Central memory CD8-positive, alpha-beta T cell (primary cell): ENCODE measurements around the gene JAK2.
"Not testable (repeated sequence)": the region's sequence is repeated elsewhere in the genome, so short reads cannot be mapped to it uniquely, and the experiment has no call there.

Experiments
- ATAC-seq: fragments of 150-1000 bp; cut with Tn5 transposase; replicated peaks from 2 replicates; pipeline ENCODE4 v1.10.0; 2022; ENCODE audit warnings: mild to moderate bottlenecking, moderate FRiP score, moderate number of reproducible peaks; ENCODE audit not compliant: poor library complexity, severe bottlenecking; ENCODE audit errors: extremely low read depth
- DNase-seq, 2 donors: peaks; one replicate each; pipeline ENCODE4 v3.0.0; 2021; ENCODE audit warnings: low spot score in 2 of 2
- H3K27ac Mint-ChIP-seq: one replicate; pipeline ENCODE4 v1.8.0; 2022; ENCODE audit warnings: low read depth, mild to moderate bottlenecking, moderate library complexity, mixed read lengths
- H3K27me3 Mint-ChIP-seq: one replicate; pipeline ENCODE4 v1.8.0; 2022; ENCODE audit warnings: mixed read lengths
- H3K36me3 Mint-ChIP-seq: one replicate; pipeline ENCODE4 v1.8.0; 2022; ENCODE audit warnings: mild to moderate bottlenecking, moderate library complexity, mixed read lengths; ENCODE audit not compliant: insufficient read depth
- H3K4me1 Mint-ChIP-seq: one replicate; pipeline ENCODE4 v1.8.0; 2022; ENCODE audit warnings: mixed read lengths
- H3K4me3 Mint-ChIP-seq: one replicate; pipeline ENCODE4 v1.8.0; 2022; ENCODE audit warnings: mild to moderate bottlenecking, moderate library complexity, mixed read lengths
- H3K9me3 Mint-ChIP-seq: one replicate; pipeline ENCODE4 v1.8.0; 2022; ENCODE audit warnings: mixed read lengths

Gene JAK2

GRCh38 chr9:5015934-5016333, 30.9 kb downstream of the JAK2 start:
- no peak overlapping the region for H3K27ac Mint-ChIP-seq
- H3K27me3 Mint-ChIP-seq, result no peaks in the 10 kb centered on the region
- no peak overlapping the region for H3K4me3 Mint-ChIP-seq
- H3K9me3 Mint-ChIP-seq, result peaks cover 11% of the 10 kb centered on the region
- H3K36me3 Mint-ChIP-seq, result peaks cover 3% of the 10 kb centered on the region
- peaks cover 38% of the 10 kb centered on the region for H3K4me1 Mint-ChIP-seq
- ATAC-seq (no peak), DNase-seq (no peak)

DNA sequence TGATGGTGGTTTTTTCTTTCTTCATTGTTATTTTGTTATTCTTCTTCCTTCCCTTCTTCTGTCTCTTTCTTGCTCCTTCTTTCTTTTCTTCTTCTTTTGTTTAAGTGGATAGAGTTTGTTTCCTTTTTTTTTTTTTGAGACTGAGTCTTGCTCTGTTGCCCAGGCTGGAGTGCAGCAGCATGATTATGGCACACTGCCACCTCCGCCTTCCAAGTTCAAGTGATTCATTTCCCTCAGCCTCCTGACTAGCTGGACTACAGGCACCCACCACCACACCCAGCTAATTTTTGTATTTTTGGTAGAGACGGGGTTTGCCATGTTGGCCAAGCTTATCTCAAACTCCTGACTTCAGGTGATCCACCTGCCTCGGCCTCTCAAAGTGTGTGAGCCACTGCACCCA, 40.3 kb downstream of the JAK2 start:
- DNase-seq (no peak), ATAC-seq (no peak)
- no peak overlapping the region for H3K27ac Mint-ChIP-seq
- no peaks in the 10 kb centered on the region for H3K9me3 Mint-ChIP-seq
- H3K27me3 Mint-ChIP-seq, result no peaks in the 10 kb centered on the region
- H3K4me3 Mint-ChIP-seq, result no peak overlapping the region
- peaks cover 25% of the 10 kb centered on the region for H3K36me3 Mint-ChIP-seq
- H3K4me1 Mint-ChIP-seq, result peaks cover 17% of the 10 kb centered on the region

GRCh38 chr9:5031941-5032340, 46.9 kb downstream of the JAK2 start:
- H3K4me3 Mint-ChIP-seq, H3K4me1 Mint-ChIP-seq, H3K9me3 Mint-ChIP-seq, H3K27me3 Mint-ChIP-seq, ATAC-seq, DNase-seq, H3K27ac Mint-ChIP-seq: not testable (repeated sequence)
- peaks cover 13% of the 10 kb centered on the region for H3K36me3 Mint-ChIP-seq

DNA sequence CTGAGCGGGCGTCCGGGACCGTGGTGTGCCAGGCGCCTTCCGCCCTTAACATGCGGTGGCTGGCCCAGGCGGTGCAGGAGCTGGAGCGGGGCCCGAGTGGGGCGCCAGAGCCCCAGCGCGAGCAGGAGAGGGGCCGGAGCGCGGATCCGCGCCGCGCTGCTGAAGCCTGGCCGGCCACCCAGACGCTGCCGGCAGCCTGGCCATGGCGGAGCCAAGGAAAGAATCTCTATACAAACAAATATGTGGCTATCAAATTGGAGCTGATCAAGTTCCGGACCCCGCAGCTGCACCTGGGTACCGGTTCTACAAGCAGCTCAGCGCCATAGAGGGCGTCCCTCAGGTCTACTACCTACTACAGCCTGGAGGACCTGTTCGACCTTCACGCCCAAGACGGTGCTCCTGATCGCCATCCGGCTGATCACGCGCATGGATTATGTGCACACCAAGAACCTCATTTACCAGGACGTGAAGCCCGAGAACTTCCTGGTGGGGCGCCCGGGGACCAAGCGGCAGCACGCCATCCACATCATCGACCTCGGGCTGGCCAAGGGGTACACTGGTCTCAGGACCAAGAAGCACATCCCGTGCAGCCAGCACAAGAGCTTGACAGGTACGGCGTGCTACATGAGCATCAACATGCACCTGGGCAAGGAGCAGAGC, 55.8 kb downstream of the JAK2 start:
- Mint-ChIP-seq H3K27ac (no peak overlapping the region), H3K4me1 (no peaks in the 10 kb centered on the region), H3K27me3 (no peaks in the 10 kb centered on the region), H3K9me3 (no peaks in the 10 kb centered on the region), H3K36me3 (peaks cover 2% of the 10 kb centered on the region), H3K4me3 (no peak overlapping the region)
- ATAC-seq (no peak), DNase-seq (no peak)

GRCh38 chr9:5041390-5042115, 56.5 kb downstream of the JAK2 start:
- no peak for ATAC-seq
- Mint-ChIP-seq H3K27ac (no peak overlapping the region), H3K4me3 (no peak overlapping the region), H3K36me3 (peaks cover 2% of the 10 kb centered on the region), H3K9me3 (no peaks in the 10 kb centered on the region), H3K27me3 (no peaks in the 10 kb centered on the region), H3K4me1 (no peaks in the 10 kb centered on the region)
- DNase-seq, result no peak

DNA sequence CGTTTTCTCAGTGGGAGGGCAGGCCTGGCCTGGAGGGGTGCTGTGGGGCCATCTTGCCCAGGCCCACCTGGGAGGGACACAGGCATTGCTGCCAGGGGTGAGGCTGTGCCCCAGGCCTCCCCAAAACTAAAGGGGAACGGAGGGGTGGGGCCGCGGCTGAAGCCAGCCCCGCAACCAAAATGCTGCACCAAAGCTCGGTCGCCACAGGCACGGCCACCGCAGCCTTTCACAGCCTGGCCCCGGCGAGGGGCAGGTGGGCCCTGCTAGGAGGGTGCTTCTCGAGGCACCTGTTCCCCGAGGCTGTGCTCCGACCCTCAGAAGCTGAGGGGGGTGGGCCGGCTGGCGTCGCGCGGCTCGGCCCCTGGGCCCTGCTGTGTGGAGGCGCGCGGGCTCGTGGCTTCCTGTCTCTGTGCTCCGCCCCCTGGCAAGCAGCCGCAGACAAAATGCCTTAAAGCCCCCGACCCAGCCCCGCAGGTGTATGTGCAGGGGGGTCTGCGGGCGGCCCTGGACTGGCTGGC, 57.6 kb downstream of the JAK2 start:
- ATAC-seq (no peak), DNase-seq (no peak)
- Mint-ChIP-seq H3K27me3 (no peaks in the 10 kb centered on the region), H3K4me1 (no peaks in the 10 kb centered on the region), H3K36me3 (peaks cover 2% of the 10 kb centered on the region), H3K4me3 (no peak overlapping the region), H3K9me3 (no peaks in the 10 kb centered on the region), H3K27ac (no peak overlapping the region)

- Mint-ChIP-seq H3K4me3 (no peak overlapping the region), H3K27ac (no peak overlapping the region), H3K4me1 (no peaks in the 10 kb centered on the region), H3K27me3 (no peaks in the 10 kb centered on the region), H3K9me3 (no peaks in the 10 kb centered on the region), H3K36me3 (peaks cover 2% of the 10 kb centered on the region)
- ATAC-seq (no peak), DNase-seq (no peak)
Measured at GRCh38 chr9:5043381-5043780, 58.3 kb downstream of the JAK2 start.

DNA sequence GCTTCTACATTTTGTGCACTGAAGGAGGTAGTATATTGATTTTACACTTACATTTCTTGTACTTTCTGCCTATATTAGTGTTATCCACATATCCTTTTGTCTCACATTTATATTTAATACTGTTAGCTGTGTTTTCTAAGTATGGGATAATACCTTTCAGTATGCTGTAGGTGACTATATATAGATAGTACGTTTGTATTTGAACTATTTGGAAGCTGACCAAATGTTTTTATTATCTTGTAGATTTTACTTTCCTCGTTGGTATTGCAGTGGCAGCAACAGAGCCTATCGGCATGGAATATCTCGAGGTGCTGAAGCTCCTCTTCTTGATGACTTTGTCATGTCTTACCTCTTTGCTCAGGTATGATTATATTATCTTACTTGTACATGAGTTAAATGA, 59.1 kb downstream of the JAK2 start:
- ATAC-seq, result no peak
- H3K9me3 Mint-ChIP-seq, result no peaks in the 10 kb centered on the region

GRCh38 chr9:5052838-5053237, 67.8 kb downstream of the JAK2 start:
- Mint-ChIP-seq H3K36me3 (peaks cover 19% of the 10 kb centered on the region), H3K4me1 (no peaks in the 10 kb centered on the region), H3K27me3 (no peaks in the 10 kb centered on the region), H3K9me3 (no peaks in the 10 kb centered on the region), H3K27ac (no peak overlapping the region), H3K4me3 (no peak overlapping the region)
- DNase-seq, result no peak
- ATAC-seq, result no peak

More for the DNA sequence above, 59.1 kb downstream of the JAK2 start:
- Mint-ChIP-seq H3K27me3 (no peaks in the 10 kb centered on the region), H3K27ac (no peak overlapping the region), H3K4me1 (no peaks in the 10 kb centered on the region), H3K4me3 (no peak overlapping the region), H3K36me3 (peaks cover 2% of the 10 kb centered on the region)
- no peak for DNase-seq

DNA sequence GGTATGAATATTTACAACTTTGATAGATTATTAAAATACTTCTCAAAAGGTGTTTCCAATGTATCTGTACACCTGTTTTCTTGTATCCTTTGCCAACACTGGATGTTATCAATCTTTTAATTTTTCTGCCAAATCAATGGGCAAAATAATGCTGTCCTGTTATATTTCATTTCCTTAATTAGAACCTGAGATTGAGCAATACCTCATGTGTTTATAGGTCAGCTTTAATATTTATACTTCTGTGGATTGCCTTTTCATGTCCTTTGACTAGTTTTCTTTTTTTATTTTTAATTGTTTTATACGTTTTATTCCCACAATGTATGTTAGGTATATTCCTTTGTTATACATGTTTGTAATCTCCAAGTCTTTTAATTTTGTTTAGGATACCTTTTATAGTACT, 77.6 kb downstream of the JAK2 start:
- H3K27me3 Mint-ChIP-seq, result no peaks in the 10 kb centered on the region
- H3K4me1 Mint-ChIP-seq, result no peaks in the 10 kb centered on the region
- H3K4me3 Mint-ChIP-seq, result no peak overlapping the region
- H3K27ac Mint-ChIP-seq, result no peak overlapping the region
- peaks cover 9% of the 10 kb centered on the region for H3K36me3 Mint-ChIP-seq
- DNase-seq (no peak), ATAC-seq (no peak)
- H3K9me3 Mint-ChIP-seq, result no peaks in the 10 kb centered on the region

- ATAC-seq, result no peak
- Mint-ChIP-seq H3K36me3 (peaks cover 20% of the 10 kb centered on the region), H3K27ac (no peak overlapping the region), H3K4me1 (no peaks in the 10 kb centered on the region), H3K9me3 (no peaks in the 10 kb centered on the region), H3K27me3 (no peaks in the 10 kb centered on the region), H3K4me3 (no peak overlapping the region)
- DNase-seq, result no peak
Measured at GRCh38 chr9:5072871-5073270, 87.8 kb downstream of the JAK2 start.

DNA sequence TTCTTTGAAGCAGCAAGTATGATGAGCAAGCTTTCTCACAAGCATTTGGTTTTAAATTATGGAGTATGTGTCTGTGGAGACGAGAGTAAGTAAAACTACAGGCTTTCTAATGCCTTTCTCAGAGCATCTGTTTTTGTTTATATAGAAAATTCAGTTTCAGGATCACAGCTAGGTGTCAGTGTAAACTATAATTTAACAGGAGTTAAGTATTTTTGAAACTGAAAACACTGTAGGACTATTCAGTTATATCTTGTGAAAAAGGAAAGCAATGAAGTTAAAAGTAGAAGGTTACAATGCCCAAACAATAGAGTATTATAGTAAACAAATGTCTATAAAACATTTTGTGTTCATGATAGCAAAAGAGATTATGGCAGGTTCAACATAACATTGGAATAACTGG, 88.6 kb downstream of the JAK2 start:
- no peaks in the 10 kb centered on the region for H3K27me3 Mint-ChIP-seq
- no peak for DNase-seq
- H3K4me1 Mint-ChIP-seq, result no peaks in the 10 kb centered on the region
- no peak overlapping the region for H3K4me3 Mint-ChIP-seq
- H3K36me3 Mint-ChIP-seq, result peaks cover 17% of the 10 kb centered on the region
- H3K9me3 Mint-ChIP-seq, result no peaks in the 10 kb centered on the region
- no peak overlapping the region for H3K27ac Mint-ChIP-seq
- ATAC-seq, result no peak

- no peak overlapping the region for H3K27ac Mint-ChIP-seq
- DNase-seq, result no peak
- ATAC-seq, result no peak
- peaks cover 32% of the 10 kb centered on the region for H3K36me3 Mint-ChIP-seq
- no peak overlapping the region for H3K4me3 Mint-ChIP-seq
- no peaks in the 10 kb centered on the region for H3K4me1 Mint-ChIP-seq
- no peaks in the 10 kb centered on the region for H3K27me3 Mint-ChIP-seq
- no peaks in the 10 kb centered on the region for H3K9me3 Mint-ChIP-seq
Measured at GRCh38 chr9:5085993-5086392, 100.9 kb downstream of the JAK2 start.
